Small intestine (tissue), 16 donors: Measurements from ENCODE around the gene LRRC28. TPM values are rescaled to one million over a fixed set of nuclear protein-coding genes. Genes with fewer than 3 reads are reported as not detected.

Experiments used
- DNase-seq, 2 donors: peaks; one replicate each; pipeline versions ENCODE4 v3.0.0 to v3.0.0-alpha.2; 2013
- FAIRE-seq: peaks from 2 replicates; lab custom pipeline; 2012; peaks lifted over from hg19 to GRCh38; lab: Jason Lieb, UNC
- H3K27ac ChIP-seq, 3 donors: one replicate each; pipeline ENCODE4 v1.5.1; 2013; ENCODE audit warnings: low read length in 2 of 3, mild to moderate bottlenecking in 2 of 3, control low read depth in 1 of 3, inconsistent platforms in 1 of 3, low read depth in 1 of 3, moderate library complexity in 1 of 3
- H3K27me3 ChIP-seq, 3 donors: one replicate each; pipeline ENCODE4 v1.6.1; 2013; ENCODE audit warnings: low read length in 3 of 3, inconsistent platforms in 1 of 3; ENCODE audit not compliant: control insufficient read depth in 3 of 3, insufficient read depth in 3 of 3
- H3K36me3 ChIP-seq, 3 donors: one replicate each; pipeline ENCODE4 v1.6.1; 2013; ENCODE audit warnings: low read length in 3 of 3, inconsistent platforms in 1 of 3, low read depth in 1 of 3, mild to moderate bottlenecking in 1 of 3, moderate library complexity in 1 of 3; ENCODE audit not compliant: control insufficient read depth in 3 of 3, insufficient read depth in 2 of 3
- H3K4me1 ChIP-seq, 3 donors: one replicate each; pipeline ENCODE4 v1.6.1; 2013; ENCODE audit warnings: low read length in 2 of 3, inconsistent platforms in 1 of 3, low read depth in 1 of 3, mild to moderate bottlenecking in 1 of 3, moderate library complexity in 1 of 3; ENCODE audit not compliant: control insufficient read depth in 3 of 3, insufficient read depth in 2 of 3
- H3K4me3 ChIP-seq, 3 donors: one replicate each; pipeline ENCODE4 v1.5.1; 2013; ENCODE audit warnings: low read length in 3 of 3, control low read depth in 1 of 3, inconsistent platforms in 1 of 3, low read depth in 1 of 3, mild to moderate bottlenecking in 1 of 3, moderate library complexity in 1 of 3
- H3K9me3 ChIP-seq, 2 donors: one replicate each; pipeline ENCODE4 v1.6.1; 2013; ENCODE audit warnings: low read depth in 1 of 2, low read length in 1 of 2; ENCODE audit not compliant: control insufficient read depth in 2 of 2, insufficient read depth in 1 of 2
- WGBS, 3 donors: extraction: QIAGEN DNeasy Blood & Tissue Kit; methylation state at CpG; one replicate each; pipeline ENCODE4 v1.1.7; 2013; 5-methylcytosine and 5-hydroxymethylcytosine counted together
- long read RNA-seq, 10 donors: transcript quantifications; one replicate each; lab custom pipeline, GENCODE V29; 2026
- polyA plus RNA-seq, 4 donors: library from polyadenylated mRNA; stranded (reverse) in 3 of 4; unstranded in 1 of 4; fragments of 200-250 nt in 3 of 4; fragments of 120-200 nt in 1 of 4; gene quantifications; one replicate each; pipeline versions ENCODE4 v1.2.1 to v1.2.3, GENCODE V29; 2013
- donor health status: healthy with polysubstance abuse.
- donor health status: control.
- donor health status: control.
- donor health status: Bipolar disorder and iron deficiency.
- donor health status: healthy.

Gene LRRC28
- polyA plus RNA-seq: 10 to 100 TPM; 23.7 to 46.7 (median 36.9) TPM
- long read RNA-seq, donor 1: 0 reads
- long read RNA-seq, donor 2, full-length matches to known transcripts: 2 of 2 reads
- long read RNA-seq, donor 2, partial matches to known transcripts: 0 of 2 reads
- long read RNA-seq, donor 2, other reads (novel, unspliced or antisense): 0 of 2 reads
- long read RNA-seq, donor 3, partial matches to known transcripts: 0 of 1 reads
- long read RNA-seq, donor 3, other reads (novel, unspliced or antisense): 0 of 1 reads
- long read RNA-seq, donor 4: 0 reads
- long read RNA-seq, donor 5, full-length matches to known transcripts: 1 of 1 reads
- long read RNA-seq, donor 5, partial matches to known transcripts: 0 of 1 reads
- long read RNA-seq, donor 5, other reads (novel, unspliced or antisense): 0 of 1 reads
- long read RNA-seq, donor 6, full-length matches to known transcripts: 16 of 16 reads
- long read RNA-seq, donor 6, partial matches to known transcripts: 0 of 16 reads
- long read RNA-seq, donor 6, other reads (novel, unspliced or antisense): 0 of 16 reads
- long read RNA-seq, donor 7, full-length matches to known transcripts: 3 of 3 reads
- long read RNA-seq, donor 7, partial matches to known transcripts: 0 of 3 reads
- long read RNA-seq, donor 7, other reads (novel, unspliced or antisense): 0 of 3 reads
- long read RNA-seq, donor 8: 0 reads
- long read RNA-seq, donor 9: 0 reads
- long read RNA-seq, donor 10, full-length matches to known transcripts: 5 of 5 reads
- long read RNA-seq, donor 10, partial matches to known transcripts: 0 of 5 reads
- long read RNA-seq, donor 10, other reads (novel, unspliced or antisense): 0 of 5 reads

DNA sequence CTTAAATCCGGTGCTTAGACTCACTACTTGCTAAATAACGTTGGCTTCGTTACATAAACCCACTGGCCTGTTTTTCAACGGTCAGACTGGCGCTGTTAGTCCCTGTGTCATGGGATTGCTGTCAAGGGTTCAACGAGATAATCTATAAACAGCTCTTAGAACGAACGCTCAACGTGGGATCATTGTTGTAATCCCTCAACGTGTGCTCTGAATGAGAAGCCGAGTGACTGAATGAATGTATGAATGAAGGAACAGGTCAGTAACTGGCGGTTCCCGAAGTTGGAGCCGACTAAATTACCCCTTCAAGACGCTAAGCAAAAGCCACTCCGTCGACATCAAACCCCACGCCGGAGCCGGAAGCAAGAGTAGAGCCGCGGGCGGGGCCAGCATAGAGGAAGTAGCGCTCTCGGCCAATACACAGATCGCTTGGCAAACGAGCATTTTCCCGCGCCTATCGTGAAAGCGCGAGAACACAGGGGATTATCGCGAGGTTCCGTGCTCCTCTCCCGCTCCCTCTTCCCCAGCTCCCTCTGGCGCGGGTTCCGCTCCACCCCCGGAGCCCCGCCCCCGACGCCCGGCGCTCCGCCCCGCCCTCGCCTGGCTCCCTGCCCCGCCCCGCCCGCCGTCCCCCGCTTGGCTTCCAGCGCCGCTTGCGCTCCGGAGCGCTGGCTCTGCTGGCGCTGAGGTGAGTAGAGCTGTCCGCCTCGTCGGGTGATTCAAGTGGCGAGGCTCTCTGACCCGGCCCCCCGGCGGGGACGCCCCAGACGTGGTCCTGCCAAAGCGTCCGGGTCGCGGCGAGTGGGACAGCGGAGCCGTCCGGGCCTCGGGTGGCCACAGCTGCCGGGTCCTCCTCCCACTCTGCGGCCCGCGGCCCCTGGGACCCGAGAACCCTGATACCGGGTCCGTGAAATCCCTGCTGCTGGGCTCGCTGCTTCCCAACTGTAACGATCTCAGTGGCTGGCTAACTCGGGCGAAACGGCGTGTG is at the start of gene LRRC28:
LRRC28 (plus strand) TSS at position 625 of the 985 bp plus-strand sequence. CDS start 4,477 bp downstream, outside the sequence.
- no peaks in the 10 kb centered on the region for H3K27me3 ChIP-seq
- 1% methylated on average over 62 to 90 of the region's 90 CpGs for WGBS, 3 donors
- H3K9me3 ChIP-seq: no peaks in the 10 kb centered on the region
- no peaks in the 10 kb centered on the region for H3K36me3 ChIP-seq
- FAIRE-seq (no peak), DNase-seq (peak; percentile 99)
- peaks cover 0 to 22% (median 10%) of the 10 kb centered on the region in 3 donors for H3K4me1 ChIP-seq
- peak within 1 kb of the TSS; percentile 83 to 94 (median 94) for H3K4me3 ChIP-seq
- peak within 1 kb of the TSS; percentile 95 to 99 (median 97) for H3K27ac ChIP-seq

DNA sequence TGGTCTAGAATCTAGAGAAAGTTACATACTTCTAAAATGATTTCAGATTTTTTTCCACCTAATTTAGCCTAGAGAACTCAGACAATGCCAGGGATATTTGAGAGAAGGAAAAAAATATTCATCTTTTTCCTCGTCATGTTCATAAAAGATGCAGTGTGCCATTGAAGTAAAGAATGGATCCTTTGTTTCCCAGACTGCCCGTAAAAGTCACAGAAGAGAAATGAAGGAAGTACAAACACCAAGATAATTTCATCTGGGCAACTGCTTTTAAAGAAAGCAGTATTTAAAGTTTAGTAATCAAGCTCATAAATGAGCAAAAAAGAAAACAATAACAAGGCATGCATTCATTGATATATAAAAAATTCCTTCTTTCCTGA is 49.1 kb upstream of the LRRC28 start:
- Histone ChIP-seq H3K4me1 (no peaks in the 10 kb centered on the region), H3K4me3 (no peak overlapping the region), H3K36me3 (peaks cover 0 to 6% (median 2%) of the 10 kb centered on the region in 3 donors), H3K9me3 (no peaks in the 10 kb centered on the region), H3K27me3 (no peaks in the 10 kb centered on the region), H3K27ac (no peak overlapping the region)
- DNase-seq: no peak
- WGBS, 3 donors: 22 to 39% (median 39%) methylated on average over 2 of the region's 2 CpGs
- no peak for FAIRE-seq

DNA sequence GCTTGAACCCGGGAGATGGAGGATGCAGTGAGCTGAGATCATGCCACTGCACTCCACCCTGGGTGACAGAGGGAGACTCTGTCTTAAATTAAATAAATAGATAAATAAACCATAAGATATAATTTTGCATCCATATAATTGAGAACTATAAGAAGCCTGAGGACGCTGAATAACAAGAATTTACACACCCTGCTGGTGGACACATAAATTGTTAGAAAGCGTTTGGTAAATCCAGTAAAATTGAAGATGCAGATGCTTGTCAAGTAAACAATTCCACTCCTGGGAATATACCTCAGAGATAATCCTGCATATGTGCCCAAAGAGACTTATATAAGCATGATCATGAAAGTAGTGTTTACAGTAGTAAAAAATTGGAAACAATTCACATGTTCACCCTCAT is 43.6 kb upstream of the LRRC28 start:
- H3K4me1 ChIP-seq: no peaks in the 10 kb centered on the region
- peaks cover 0 to 5% (median 1%) of the 10 kb centered on the region in 3 donors for H3K36me3 ChIP-seq
- no peak for DNase-seq
- no peaks in the 10 kb centered on the region for H3K27me3 ChIP-seq
- H3K4me3 ChIP-seq: no peak overlapping the region
- no peak for FAIRE-seq
- no peaks in the 10 kb centered on the region for H3K9me3 ChIP-seq
- no peak overlapping the region for H3K27ac ChIP-seq
- WGBS, 3 donors: 84 to 91% (median 91%) methylated on average over 3 of the region's 3 CpGs

DNA sequence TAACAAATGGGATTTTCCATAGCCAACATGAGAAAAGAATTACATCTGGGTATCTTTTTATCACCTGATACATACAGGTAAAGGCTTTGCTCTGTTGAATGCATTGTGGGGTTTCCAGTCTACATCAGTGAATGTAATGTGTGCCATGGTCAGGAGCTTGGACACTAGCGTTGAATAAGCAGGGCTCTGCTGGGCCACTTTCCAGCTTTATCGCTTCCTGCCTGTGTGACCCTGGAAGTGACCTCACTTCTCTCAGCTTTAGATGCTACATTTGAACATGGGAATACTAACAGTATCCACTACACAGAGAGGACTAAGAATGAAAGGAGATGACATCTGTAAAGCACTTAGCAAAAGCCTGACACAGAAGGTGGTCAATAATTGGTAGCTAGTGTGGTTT is 42.0 kb upstream of the LRRC28 start:
- DNase-seq: no peak
- WGBS, 3 donors: 79 to 100% (median 84%) methylated on average over 2 of the region's 2 CpGs
- Histone ChIP-seq H3K4me1 (no peaks in the 10 kb centered on the region), H3K27me3 (no peaks in the 10 kb centered on the region), H3K36me3 (peaks cover 0 to 6% (median 1%) of the 10 kb centered on the region in 3 donors), H3K27ac (no peak overlapping the region), H3K9me3 (no peaks in the 10 kb centered on the region), H3K4me3 (no peak overlapping the region)
- no peak for FAIRE-seq

DNA sequence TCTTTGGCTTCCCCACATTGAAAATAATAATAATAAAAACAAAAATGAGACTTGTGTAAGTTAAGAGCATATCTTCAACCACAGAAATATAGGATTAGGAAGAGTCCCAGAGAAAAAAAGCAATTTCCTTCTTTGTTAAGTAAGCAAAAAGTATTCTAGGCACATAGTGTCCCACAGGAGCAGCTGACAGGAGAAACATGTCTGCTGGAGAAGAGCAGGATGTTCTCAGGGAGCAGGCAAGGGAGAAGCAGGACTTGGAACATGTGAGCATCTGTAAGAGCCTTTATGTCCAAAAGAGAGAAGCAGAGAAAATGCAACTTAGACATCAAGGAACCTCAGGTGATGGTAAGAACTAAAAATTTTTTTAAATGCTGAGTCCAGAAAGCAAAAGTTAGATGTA is 40.9 kb upstream of the LRRC28 start:
- H3K4me1 ChIP-seq: no peaks in the 10 kb centered on the region
- H3K4me3 ChIP-seq: no peak overlapping the region
- H3K9me3 ChIP-seq: no peaks in the 10 kb centered on the region
- peaks cover 0 to 8% (median 1%) of the 10 kb centered on the region in 3 donors for H3K36me3 ChIP-seq
- no peaks in the 10 kb centered on the region for H3K27me3 ChIP-seq
- H3K27ac ChIP-seq: no peak overlapping the region
- FAIRE-seq (no peak), DNase-seq (no peak)

DNA sequence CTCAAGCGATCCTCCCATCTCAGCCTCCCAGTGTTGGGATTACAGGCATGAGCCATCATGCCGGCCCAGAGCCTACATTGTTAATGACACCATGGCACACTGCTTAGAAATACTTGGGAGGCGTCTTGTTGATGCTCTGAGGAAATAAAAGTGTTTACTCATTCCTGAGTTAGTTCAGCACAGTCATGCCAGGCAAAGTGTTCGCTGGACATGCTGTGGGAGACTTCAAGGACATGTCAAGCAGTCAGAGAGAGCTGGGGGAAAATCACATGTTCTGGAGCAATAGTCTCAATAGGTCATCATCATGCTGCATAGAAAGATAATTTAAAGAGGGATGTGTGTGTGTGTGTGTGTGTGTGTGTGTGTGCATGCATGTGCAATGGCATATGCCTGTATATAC is 39.4 kb upstream of the LRRC28 start:
- H3K27me3 ChIP-seq: no peaks in the 10 kb centered on the region
- no peaks in the 10 kb centered on the region for H3K4me1 ChIP-seq
- WGBS, 3 donors: 77 to 86% (median 80%) methylated on average over 4 of the region's 4 CpGs
- no peak overlapping the region for H3K27ac ChIP-seq
- peaks cover 0 to 10% (median 1%) of the 10 kb centered on the region in 3 donors for H3K36me3 ChIP-seq
- FAIRE-seq: no peak
- DNase-seq: no peak
- H3K9me3 ChIP-seq: no peaks in the 10 kb centered on the region
- H3K4me3 ChIP-seq: no peak overlapping the region

DNA sequence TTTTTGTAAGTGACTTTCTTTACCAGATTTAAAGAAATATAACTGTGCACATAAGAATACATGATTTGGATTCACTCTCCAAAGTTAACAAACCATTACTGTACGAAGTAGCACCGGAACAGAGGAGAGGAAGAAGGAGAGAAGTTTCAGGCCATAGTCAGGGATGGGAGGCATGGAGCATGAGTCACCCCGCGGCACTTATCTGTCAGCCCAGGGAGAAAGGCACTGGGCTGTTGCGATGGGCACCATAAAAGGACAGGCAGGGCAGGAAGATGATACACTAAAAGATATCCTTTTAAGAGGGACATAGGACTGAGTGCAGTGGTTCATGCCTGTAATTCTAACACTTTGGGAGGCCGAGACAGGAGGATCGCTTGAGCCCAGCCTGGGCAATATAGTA is 38.9 kb upstream of the LRRC28 start:
- WGBS, 3 donors: 89 to 93% (median 92%) methylated on average over 7 of the region's 7 CpGs
- FAIRE-seq: no peak

More for the DNA sequence above, 38.9 kb upstream of the LRRC28 start:
- Histone ChIP-seq H3K27ac (no peak overlapping the region), H3K36me3 (peaks cover 0 to 8% (median 1%) of the 10 kb centered on the region in 3 donors), H3K4me3 (no peak overlapping the region), H3K9me3 (no peaks in the 10 kb centered on the region), H3K4me1 (no peaks in the 10 kb centered on the region), H3K27me3 (no peaks in the 10 kb centered on the region)
- DNase-seq: no peak
